ENCODE measurements around the gene MTA1. TPM values are rescaled to one million over a fixed set of nuclear protein-coding genes. Genes with fewer than 3 reads are reported as not detected.

The MTA1 gene
- total RNA-seq, 2 experiments from 2014 or later = 107 to 113 TPM

DNA sequence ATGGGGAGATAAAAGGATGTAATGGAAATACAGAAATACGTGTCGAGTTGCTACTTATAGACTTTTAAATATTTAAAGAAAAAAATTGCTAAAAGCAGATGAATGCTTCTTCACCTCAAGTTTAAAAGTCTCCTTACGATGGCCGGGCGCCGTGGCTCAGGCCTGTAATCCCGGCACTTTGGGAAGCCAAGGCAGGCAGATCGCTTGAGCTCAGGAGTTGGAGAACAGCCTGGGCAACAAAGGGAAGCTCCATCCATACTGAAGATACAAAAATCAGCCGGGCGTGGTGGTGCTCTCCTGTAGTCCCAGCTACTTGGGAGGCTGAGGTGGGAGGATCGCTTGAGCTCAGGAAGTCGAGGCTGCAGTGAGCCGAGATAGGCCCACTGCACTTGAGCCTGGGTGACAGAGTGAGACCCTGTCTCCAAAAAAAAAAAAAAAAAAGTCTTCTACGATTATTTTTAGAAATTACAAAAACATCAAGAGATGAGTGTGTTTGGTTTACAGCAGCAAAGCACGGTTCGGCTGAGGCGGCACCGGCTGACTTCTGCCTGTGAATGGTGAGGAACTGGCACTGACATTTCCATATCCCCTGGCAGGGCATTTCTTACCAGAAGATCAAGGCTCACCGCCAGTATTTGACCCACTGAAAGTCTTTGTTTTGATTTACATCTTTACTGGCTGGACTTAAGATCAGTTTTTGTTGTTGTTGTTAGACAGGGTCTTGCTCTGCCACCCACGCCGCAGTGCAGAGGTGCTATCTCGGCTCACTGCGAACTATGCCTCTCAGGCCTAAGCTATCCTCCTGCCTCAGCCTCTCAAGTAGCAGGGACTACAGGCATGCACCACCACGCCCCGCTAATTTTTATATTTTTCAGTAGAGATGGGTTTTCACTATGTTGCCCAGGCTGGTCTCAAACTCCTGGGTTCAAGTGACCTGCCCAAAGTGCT, 3.9 kb upstream of the MTA1 start:
- peak overlapping the region; percentile 30 for H3K4me3 ChIP-seq (ENCODE audit: low read length)
- no peak for ATAC-seq (ENCODE audit: poor library complexity)
- H3K36me3 ChIP-seq (ENCODE audit: insufficient read depth, low read length) = no peaks in the 10 kb centered on the region
- POLR2A ChIA-PET = no interaction called here
- no peak overlapping the region for H3K27ac ChIP-seq (ENCODE audit: low read depth in 1 of 2, low read length in 2 of 2)
- H3K9me3 ChIP-seq (ENCODE audit: control insufficient read depth in 1 of 2, insufficient read depth in 1 of 2, low read length in 2 of 2) = peaks cover 0 to 8% of the 10 kb centered on the region in 2 experiments
- peaks cover 19 to 29% of the 10 kb centered on the region in 2 experiments for H3K27me3 ChIP-seq (ENCODE audit: control insufficient read depth in 1 of 2, insufficient read depth in 2 of 2, low read length in 2 of 2)
- intact Hi-C loops (cut with DNase I, micrococcal nuclease) = loop anchor here in 1 of 2 experiments (1.0 kb wide), 2 partner anchors 17 to 76 kb away; partner anchors contain the start of genes TEDC1 and TEX22
- TF ChIP-seq, protein P1, sequence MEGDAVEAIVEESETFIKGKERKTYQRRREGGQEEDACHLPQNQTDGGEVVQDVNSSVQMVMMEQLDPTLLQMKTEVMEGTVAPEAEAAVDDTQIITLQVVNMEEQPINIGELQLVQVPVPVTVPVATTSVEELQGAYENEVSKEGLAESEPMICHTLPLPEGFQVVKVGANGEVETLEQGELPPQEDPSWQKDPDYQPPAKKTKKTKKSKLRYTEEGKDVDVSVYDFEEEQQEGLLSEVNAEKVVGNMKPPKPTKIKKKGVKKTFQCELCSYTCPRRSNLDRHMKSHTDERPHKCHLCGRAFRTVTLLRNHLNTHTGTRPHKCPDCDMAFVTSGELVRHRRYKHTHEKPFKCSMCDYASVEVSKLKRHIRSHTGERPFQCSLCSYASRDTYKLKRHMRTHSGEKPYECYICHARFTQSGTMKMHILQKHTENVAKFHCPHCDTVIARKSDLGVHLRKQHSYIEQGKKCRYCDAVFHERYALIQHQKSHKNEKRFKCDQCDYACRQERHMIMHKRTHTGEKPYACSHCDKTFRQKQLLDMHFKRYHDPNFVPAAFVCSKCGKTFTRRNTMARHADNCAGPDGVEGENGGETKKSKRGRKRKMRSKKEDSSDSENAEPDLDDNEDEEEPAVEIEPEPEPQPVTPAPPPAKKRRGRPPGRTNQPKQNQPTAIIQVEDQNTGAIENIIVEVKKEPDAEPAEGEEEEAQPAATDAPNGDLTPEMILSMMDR (IDR thresholded peaks at IDR 0.05) = no peak
- peaks cover 39% of the 10 kb centered on the region for H3K4me1 ChIP-seq (ENCODE audit: insufficient read depth, low read length)
- peak in 1 of 14 experiments; percentile 8 for DNase-seq
- H3K4me3 Mint-ChIP-seq = peak overlapping the region; percentile 83
- CTCF ChIA-PET = interaction anchor here (1.0 to 1.6 kb wide), 3 partner anchors 33 to 75 kb away, joined by 4 to 5 read pairs (median 4); no protein-coding TSS in a partner anchor
- H3K9me3 Mint-ChIP-seq = no peaks in the 10 kb centered on the region
- H3K4me1 Mint-ChIP-seq (ENCODE audit: low read depth) = peaks cover 25% of the 10 kb centered on the region
- H3K27ac Mint-ChIP-seq = no peak overlapping the region
- H3K36me3 Mint-ChIP-seq (ENCODE audit: low read depth) = no peaks in the 10 kb centered on the region
- peaks cover 11% of the 10 kb centered on the region for H3K27me3 Mint-ChIP-seq

DNA sequence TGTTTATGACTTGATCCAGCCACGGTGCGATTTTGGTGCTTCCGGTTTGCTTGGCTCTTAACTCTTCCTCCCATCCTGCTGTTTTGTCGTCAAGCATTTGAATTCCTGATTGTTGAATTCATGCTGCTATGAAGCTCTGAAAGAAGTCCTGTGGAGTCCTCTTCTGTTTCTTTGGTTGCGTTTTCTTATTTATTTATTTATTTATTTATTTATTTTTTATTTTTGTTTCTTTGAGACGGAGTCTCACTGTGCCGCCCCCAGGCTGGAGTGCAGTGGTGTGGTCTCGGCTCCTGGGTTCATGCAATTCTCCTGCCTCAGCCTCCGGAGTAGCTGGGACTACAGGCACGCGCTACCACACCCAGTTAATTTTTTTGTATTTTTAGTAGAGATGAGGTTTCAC, 3.0 kb upstream of the MTA1 start:
- TF ChIP-seq, protein P1 (IDR thresholded peaks at IDR 0.05) = no peak
- H3K27me3 Mint-ChIP-seq = peaks cover 11% of the 10 kb centered on the region
- ATAC-seq (ENCODE audit: poor library complexity) = no peak
- no peaks in the 10 kb centered on the region for H3K36me3 ChIP-seq (ENCODE audit: insufficient read depth, low read length)
- intact Hi-C loops (cut with DNase I, micrococcal nuclease) = no loop called here
- peaks cover 31% of the 10 kb centered on the region for H3K4me1 Mint-ChIP-seq (ENCODE audit: low read depth)
- H3K36me3 Mint-ChIP-seq (ENCODE audit: low read depth) = no peaks in the 10 kb centered on the region
- H3K27ac ChIP-seq (ENCODE audit: low read depth in 1 of 2, low read length in 2 of 2) = no peak overlapping the region
- ChIA-PET POLR2A (no interaction called here), CTCF (interaction anchor here (0.6 to 1.6 kb wide), 4 partner anchors 32 to 73 kb away, joined by 3 to 4 read pairs (median 4); no protein-coding TSS in a partner anchor)
- H3K4me3 Mint-ChIP-seq = peak overlapping the region; percentile 83
- H3K27me3 ChIP-seq (ENCODE audit: control insufficient read depth in 1 of 2, insufficient read depth in 2 of 2, low read length in 2 of 2) = peaks cover 14 to 22% of the 10 kb centered on the region in 2 experiments
- H3K9me3 ChIP-seq (ENCODE audit: control insufficient read depth in 1 of 2, insufficient read depth in 1 of 2, low read length in 2 of 2) = peaks cover 0 to 7% of the 10 kb centered on the region in 2 experiments
- H3K4me1 ChIP-seq (ENCODE audit: insufficient read depth, low read length) = peaks cover 42% of the 10 kb centered on the region
- DNase-seq = no peak
- H3K27ac Mint-ChIP-seq = no peak overlapping the region
- H3K9me3 Mint-ChIP-seq = no peaks in the 10 kb centered on the region
- H3K4me3 ChIP-seq (ENCODE audit: low read length) = no peak overlapping the region

DNA sequence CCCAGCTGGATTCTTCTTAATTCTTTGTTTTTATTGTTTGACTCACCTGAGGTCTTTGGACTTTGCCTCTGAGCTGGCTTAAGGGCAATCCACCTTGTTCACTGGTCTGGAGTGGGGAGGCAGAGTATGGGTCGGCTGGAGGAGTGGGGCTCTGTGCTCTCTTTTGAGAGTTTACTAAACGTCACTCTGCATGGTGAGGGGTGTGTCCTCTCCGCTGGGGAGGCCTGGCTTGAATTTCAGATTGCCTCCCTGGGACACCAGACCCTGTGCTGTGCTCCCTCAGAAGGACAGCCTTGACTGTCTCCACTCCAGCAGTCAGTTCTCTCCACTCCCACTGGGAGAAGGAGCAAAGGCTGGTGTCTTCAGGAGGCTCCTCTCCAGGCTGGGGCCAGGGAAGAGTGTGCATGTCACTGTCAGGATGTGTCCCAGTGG, 1.9 kb upstream of the MTA1 start:
- Mint-ChIP-seq H3K36me3 (ENCODE audit: low read depth) (peaks cover 5% of the 10 kb centered on the region), H3K9me3 (no peaks in the 10 kb centered on the region), H3K4me1 (ENCODE audit: low read depth) (peaks cover 39% of the 10 kb centered on the region), H3K27ac (no peak overlapping the region), H3K27me3 (peaks cover 9% of the 10 kb centered on the region), H3K4me3 (peak overlapping the region; percentile 79)
- H3K4me1 ChIP-seq (ENCODE audit: insufficient read depth, low read length) = peaks cover 44% of the 10 kb centered on the region
- TF ChIP-seq, protein P1 (IDR thresholded peaks at IDR 0.05) = no peak
- H3K27me3 ChIP-seq (ENCODE audit: control insufficient read depth in 1 of 2, insufficient read depth in 2 of 2, low read length in 2 of 2) = peaks cover 8 to 16% of the 10 kb centered on the region in 2 experiments
- no peak overlapping the region for H3K27ac ChIP-seq (ENCODE audit: low read depth in 1 of 2, low read length in 2 of 2)
- POLR2A ChIA-PET = interaction anchor here (1.3 kb wide), 1 partner anchor 64 kb away, joined by 3 read pairs; no protein-coding TSS in a partner anchor
- CTCF ChIA-PET = interaction anchor here (1.1 to 1.6 kb wide), 4 partner anchors 31 to 72 kb away, joined by 3 to 4 read pairs (median 4); no protein-coding TSS in a partner anchor
- H3K9me3 ChIP-seq (ENCODE audit: control insufficient read depth in 1 of 2, insufficient read depth in 1 of 2, low read length in 2 of 2) = no peaks in the 10 kb centered on the region
- DNase-seq (no peak), ATAC-seq (ENCODE audit: poor library complexity) (no peak)
- no peak overlapping the region for H3K4me3 ChIP-seq (ENCODE audit: low read length)
- intact Hi-C loops (cut with DNase I, micrococcal nuclease) = no loop called here
- H3K36me3 ChIP-seq (ENCODE audit: insufficient read depth, low read length) = no peaks in the 10 kb centered on the region
